ENCODE data around the gene GBX1. TPM values are rescaled to one million over a fixed set of nuclear protein-coding genes. Genes with fewer than 3 reads are reported as not detected.

Gene GBX1
- polyA plus RNA-seq, 1 donor (not counting 4 experiments of a cell fraction or from before 2014, with no cell fraction given): not detected

- H3K9ac ChIP-seq (ENCODE audit: control insufficient read depth, extremely low read depth, insufficient read depth, low read length): no peak overlapping the region
- peaks cover 19% of the 10 kb centered on the region for H3K27me3 ChIP-seq (ENCODE audit: control insufficient read depth, extremely low read depth, insufficient read depth, low read length)
- H4K20me1 ChIP-seq (ENCODE audit: control insufficient read depth, extremely low read depth, insufficient read depth, low read length): no peaks in the 10 kb centered on the region
- DNase-seq (ENCODE audit: low read depth, low spot score) (no peak), FAIRE-seq (no peak)
- dilution Hi-C loops (cut with MboI; ENCODE audit: extremely low pct_ligation_motif_present, low sequenced_read_pairs): no loop called here
- no peaks in the 10 kb centered on the region for H3K9me1 ChIP-seq (ENCODE audit: control insufficient read depth, extremely low read depth, insufficient read depth, low read length)
- no peaks in the 10 kb centered on the region for H3K4me1 ChIP-seq (ENCODE audit: control insufficient read depth, extremely low read depth, insufficient read depth, low read length)
- no peaks in the 10 kb centered on the region for H3K36me3 ChIP-seq (ENCODE audit: control insufficient read depth in 2 of 2, extremely low read depth in 1 of 2, insufficient read depth in 2 of 2, low read length in 2 of 2)
- no peaks in the 10 kb centered on the region for H3K9me3 ChIP-seq (ENCODE audit: control insufficient read depth, low read depth, low read length)
- no peaks in the 10 kb centered on the region for H3K79me2 ChIP-seq (ENCODE audit: control insufficient read depth, insufficient read depth, low read length)
- H3K4me3 ChIP-seq (ENCODE audit: control insufficient read depth in 2 of 3, extremely low read depth in 1 of 3, insufficient read depth in 2 of 3, low read depth in 1 of 3, low read length in 3 of 3): no peak overlapping the region
- no peak overlapping the region for H3K27ac ChIP-seq (ENCODE audit: control insufficient read depth, insufficient read depth, low read length)
- TF ChIP-seq CTCF (optimal IDR thresholded peaks at IDR 0.05 in 1 of 3, IDR thresholded peaks at IDR 0.05 in 1 of 3, conservative IDR thresholded peaks at IDR 0.05 in 1 of 3; ENCODE audit: extremely low read depth in 1 of 3, insufficient read depth in 2 of 3, low read length in 3 of 3) (no peak), EZH2 (IDR thresholded peaks at IDR 0.05; ENCODE audit: low read length) (no peak)
- no peak overlapping the region for H3K4me2 ChIP-seq (ENCODE audit: control insufficient read depth, extremely low read depth, insufficient read depth, low read depth, low read length)
- H2AFZ ChIP-seq (ENCODE audit: control insufficient read depth, low read length): no peak overlapping the region
Observed at GRCh38 chr7:151179287-151179860, 11.9 kb upstream of the GBX1 start.

GRCh38 chr7:151178831-151179230, 11.3 kb upstream of the GBX1 start:
- H3K79me2 ChIP-seq (ENCODE audit: control insufficient read depth, insufficient read depth, low read length): no peaks in the 10 kb centered on the region
- H3K4me1 ChIP-seq (ENCODE audit: control insufficient read depth, extremely low read depth, insufficient read depth, low read length): no peaks in the 10 kb centered on the region
- no peaks in the 10 kb centered on the region for H3K9me3 ChIP-seq (ENCODE audit: control insufficient read depth, low read depth, low read length)
- H3K27ac ChIP-seq (ENCODE audit: control insufficient read depth, insufficient read depth, low read length): no peak overlapping the region
- dilution Hi-C loops (cut with MboI; ENCODE audit: extremely low pct_ligation_motif_present, low sequenced_read_pairs): no loop called here
- no peak for DNase-seq (ENCODE audit: low read depth, low spot score)
- no peak for FAIRE-seq
- no peaks in the 10 kb centered on the region for H4K20me1 ChIP-seq (ENCODE audit: control insufficient read depth, extremely low read depth, insufficient read depth, low read length)
- no peak for TF ChIP-seq CTCF (optimal IDR thresholded peaks at IDR 0.05 in 1 of 3, IDR thresholded peaks at IDR 0.05 in 1 of 3, conservative IDR thresholded peaks at IDR 0.05 in 1 of 3; ENCODE audit: extremely low read depth in 1 of 3, insufficient read depth in 2 of 3, low read length in 3 of 3)
- TF ChIP-seq EZH2 (IDR thresholded peaks at IDR 0.05; ENCODE audit: low read length): no peak
- no peak overlapping the region for H2AFZ ChIP-seq (ENCODE audit: control insufficient read depth, low read length)
- H3K9ac ChIP-seq (ENCODE audit: control insufficient read depth, extremely low read depth, insufficient read depth, low read length): no peak overlapping the region
- H3K9me1 ChIP-seq (ENCODE audit: control insufficient read depth, extremely low read depth, insufficient read depth, low read length): no peaks in the 10 kb centered on the region
- no peak overlapping the region for H3K4me3 ChIP-seq (ENCODE audit: control insufficient read depth in 2 of 3, extremely low read depth in 1 of 3, insufficient read depth in 2 of 3, low read depth in 1 of 3, low read length in 3 of 3)
- H3K36me3 ChIP-seq (ENCODE audit: control insufficient read depth in 2 of 2, extremely low read depth in 1 of 2, insufficient read depth in 2 of 2, low read length in 2 of 2): no peaks in the 10 kb centered on the region
- H3K27me3 ChIP-seq (ENCODE audit: control insufficient read depth, extremely low read depth, insufficient read depth, low read length): peaks cover 20% of the 10 kb centered on the region
- H3K4me2 ChIP-seq (ENCODE audit: control insufficient read depth, extremely low read depth, insufficient read depth, low read depth, low read length): no peak overlapping the region
